Measurements from ENCODE around the gene ALDH1L1. TPM values are rescaled to one million over a fixed set of nuclear protein-coding genes. Genes with fewer than 3 reads are reported as not detected.

ALDH1L1 gene
- polyA plus RNA-seq, 3 donors, result not detected

DNA sequence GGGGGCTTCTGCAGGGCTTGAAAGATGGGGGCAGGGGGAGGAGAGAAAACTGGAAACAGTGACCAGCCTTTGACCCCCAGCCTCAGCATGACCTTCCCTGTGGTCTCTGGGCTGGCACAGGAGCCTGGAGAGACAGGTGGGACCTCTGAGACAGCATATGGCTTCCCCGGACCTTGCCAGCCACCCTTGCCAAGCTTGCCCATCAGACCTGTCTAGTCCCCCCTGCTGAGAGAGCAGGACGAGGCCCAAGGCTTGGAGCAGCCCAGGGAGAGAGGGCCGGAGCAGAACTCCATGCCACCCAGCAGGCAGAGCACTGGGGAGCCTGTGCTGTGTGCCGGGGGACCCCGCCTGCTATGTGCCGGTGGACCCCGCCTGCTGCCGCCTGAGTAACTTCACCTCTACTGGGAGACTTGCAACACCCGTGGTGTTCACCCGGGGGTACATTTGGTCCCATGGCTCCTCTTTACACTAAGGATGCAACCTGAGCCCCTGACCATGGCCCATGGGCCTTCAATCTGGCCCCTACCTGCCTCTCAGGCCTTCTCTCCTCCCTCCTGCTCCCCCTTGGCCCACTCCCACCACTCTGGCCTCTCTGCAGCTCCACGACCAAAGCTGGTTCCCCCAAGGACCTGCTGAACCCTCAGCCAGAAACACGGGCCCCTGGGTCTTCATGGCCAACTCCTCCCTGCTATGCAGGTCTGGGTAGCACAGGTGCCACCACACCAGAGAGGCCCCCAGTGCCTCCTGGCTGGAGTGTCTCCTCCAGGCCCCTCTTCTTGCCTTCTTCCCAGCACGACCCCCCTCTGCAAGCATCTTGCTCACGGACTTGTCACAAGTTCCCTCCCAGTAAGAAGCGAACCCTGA is 75.4 kb downstream of the ALDH1L1 start:
- no peak for DNase-seq
- no peaks in the 10 kb centered on the region for H3K4me1 ChIP-seq (ENCODE audit: control insufficient read depth in 1 of 2, insufficient read depth in 2 of 2, low read length in 2 of 2)
- no peak overlapping the region for H2AFZ ChIP-seq (ENCODE audit: insufficient read depth, low read depth, low read length, poor library complexity, severe bottlenecking)
- H3K36me3 Mint-ChIP-seq, result no peaks in the 10 kb centered on the region
- H3K9ac ChIP-seq (ENCODE audit: insufficient read depth, low read length, poor library complexity, severe bottlenecking), result no peak overlapping the region
- no peaks in the 10 kb centered on the region for H3K9me3 ChIP-seq (replicated peaks in 1 of 2; ENCODE audit: control insufficient read depth in 1 of 2, insufficient read depth in 1 of 2, low read length in 2 of 2)
- H3K4me3 ChIP-seq (replicated peaks in 1 of 3; ENCODE audit: low read depth in 2 of 3, low read length in 3 of 3), result no peak overlapping the region
- intact Hi-C loops (cut with micrococcal nuclease), result no loop called here
- no peaks in the 10 kb centered on the region for H4K20me1 ChIP-seq (ENCODE audit: insufficient read depth, low read length)
- H3K4me3 Mint-ChIP-seq, result no peak overlapping the region
- TF ChIP-seq, protein P1, sequence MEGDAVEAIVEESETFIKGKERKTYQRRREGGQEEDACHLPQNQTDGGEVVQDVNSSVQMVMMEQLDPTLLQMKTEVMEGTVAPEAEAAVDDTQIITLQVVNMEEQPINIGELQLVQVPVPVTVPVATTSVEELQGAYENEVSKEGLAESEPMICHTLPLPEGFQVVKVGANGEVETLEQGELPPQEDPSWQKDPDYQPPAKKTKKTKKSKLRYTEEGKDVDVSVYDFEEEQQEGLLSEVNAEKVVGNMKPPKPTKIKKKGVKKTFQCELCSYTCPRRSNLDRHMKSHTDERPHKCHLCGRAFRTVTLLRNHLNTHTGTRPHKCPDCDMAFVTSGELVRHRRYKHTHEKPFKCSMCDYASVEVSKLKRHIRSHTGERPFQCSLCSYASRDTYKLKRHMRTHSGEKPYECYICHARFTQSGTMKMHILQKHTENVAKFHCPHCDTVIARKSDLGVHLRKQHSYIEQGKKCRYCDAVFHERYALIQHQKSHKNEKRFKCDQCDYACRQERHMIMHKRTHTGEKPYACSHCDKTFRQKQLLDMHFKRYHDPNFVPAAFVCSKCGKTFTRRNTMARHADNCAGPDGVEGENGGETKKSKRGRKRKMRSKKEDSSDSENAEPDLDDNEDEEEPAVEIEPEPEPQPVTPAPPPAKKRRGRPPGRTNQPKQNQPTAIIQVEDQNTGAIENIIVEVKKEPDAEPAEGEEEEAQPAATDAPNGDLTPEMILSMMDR (IDR thresholded peaks at IDR 0.05), result no peak
- H3K4me2 ChIP-seq (replicated peaks; ENCODE audit: extremely low read depth, low read length, poor library complexity, severe bottlenecking), result no peak overlapping the region
- H3K9me3 Mint-ChIP-seq, result peaks cover 0 to 6% (median 0%) of the 10 kb centered on the region in 7 donors
- no peaks in the 10 kb centered on the region for H3K79me2 ChIP-seq (ENCODE audit: insufficient read depth, low read length)
- WGBS (ENCODE audit: insufficient coverage), result 92% methylated on average over 9 of the region's 15 CpGs
- no peaks in the 10 kb centered on the region for H3K36me3 ChIP-seq (replicated peaks in 1 of 2; ENCODE audit: control insufficient read depth in 1 of 2, insufficient read depth in 2 of 2, low read length in 2 of 2)
- H3K27me3 ChIP-seq (ENCODE audit: control insufficient read depth in 2 of 2, insufficient read depth in 2 of 2, low read length in 2 of 2), result no peaks in the 10 kb centered on the region
- H3K27me3 Mint-ChIP-seq (ENCODE audit: low read depth in 3 of 3), result peaks cover 0 to 7% (median 4%) of the 10 kb centered on the region in 3 donors
- H3K27ac Mint-ChIP-seq, result no peak overlapping the region
- no peaks in the 10 kb centered on the region for H3K4me1 Mint-ChIP-seq
- no peak overlapping the region for H3K27ac ChIP-seq (ENCODE audit: low read depth in 1 of 2, low read length in 2 of 2)

DNA sequence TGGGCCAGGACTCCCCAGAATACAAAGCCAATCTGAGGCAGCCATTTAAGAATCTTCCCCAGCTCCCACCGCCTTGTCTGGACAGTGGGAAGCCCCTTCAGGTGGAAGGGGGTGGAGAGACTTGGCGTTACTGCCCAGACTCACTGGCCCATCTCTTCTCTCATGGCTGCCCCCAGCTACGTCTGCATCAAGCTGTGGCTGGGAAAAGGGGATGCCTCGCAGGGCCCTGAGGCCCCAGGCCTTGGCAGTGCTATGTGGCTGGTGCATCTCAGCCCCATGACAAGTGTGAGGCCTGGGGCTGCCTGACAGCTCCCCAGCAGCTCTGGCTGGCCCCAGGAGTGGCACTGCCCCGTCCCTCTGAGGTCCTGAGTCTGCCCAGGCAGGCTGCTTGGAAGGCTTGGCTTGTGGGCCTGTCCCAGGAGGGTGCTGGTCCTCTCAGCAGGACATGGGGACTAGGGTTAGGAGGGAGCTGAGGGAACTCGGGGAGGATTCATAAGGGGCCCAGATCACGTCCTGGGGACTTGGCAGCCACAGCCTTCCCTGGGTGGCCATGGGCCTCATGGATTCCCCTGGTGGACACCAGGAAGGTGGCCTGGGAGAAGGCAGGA is 76.3 kb downstream of the ALDH1L1 start:
- Histone ChIP-seq H3K36me3 (replicated peaks in 1 of 2; ENCODE audit: control insufficient read depth in 1 of 2, insufficient read depth in 2 of 2, low read length in 2 of 2) (no peaks in the 10 kb centered on the region), H3K4me2 (replicated peaks; ENCODE audit: extremely low read depth, low read length, poor library complexity, severe bottlenecking) (no peak overlapping the region), H3K79me2 (ENCODE audit: insufficient read depth, low read length) (no peaks in the 10 kb centered on the region), H3K9ac (ENCODE audit: insufficient read depth, low read length, poor library complexity, severe bottlenecking) (no peak overlapping the region), H2AFZ (ENCODE audit: insufficient read depth, low read depth, low read length, poor library complexity, severe bottlenecking) (no peak overlapping the region), H4K20me1 (ENCODE audit: insufficient read depth, low read length) (no peaks in the 10 kb centered on the region), H3K4me1 (ENCODE audit: control insufficient read depth in 1 of 2, insufficient read depth in 2 of 2, low read length in 2 of 2) (no peaks in the 10 kb centered on the region), H3K27ac (ENCODE audit: low read depth in 1 of 2, low read length in 2 of 2) (no peak overlapping the region), H3K27me3 (ENCODE audit: control insufficient read depth in 2 of 2, insufficient read depth in 2 of 2, low read length in 2 of 2) (no peaks in the 10 kb centered on the region), H3K4me3 (replicated peaks in 1 of 3; ENCODE audit: low read depth in 2 of 3, low read length in 3 of 3) (no peak overlapping the region), H3K9me3 (replicated peaks in 1 of 2; ENCODE audit: control insufficient read depth in 1 of 2, insufficient read depth in 1 of 2, low read length in 2 of 2) (peaks cover 0 to 3% of the 10 kb centered on the region in 2 donors)
- TF ChIP-seq, protein P1 (IDR thresholded peaks at IDR 0.05), result no peak
- no peak overlapping the region for H3K27ac Mint-ChIP-seq
- H3K9me3 Mint-ChIP-seq, result peaks cover 0 to 6% (median 0%) of the 10 kb centered on the region in 7 donors
- no peaks in the 10 kb centered on the region for H3K36me3 Mint-ChIP-seq
- peaks cover 0 to 7% (median 4%) of the 10 kb centered on the region in 3 donors for H3K27me3 Mint-ChIP-seq (ENCODE audit: low read depth in 3 of 3)
- H3K4me3 Mint-ChIP-seq, result no peak overlapping the region
- no peak for DNase-seq
- WGBS (ENCODE audit: insufficient coverage), result 92% methylated on average over 6 of the region's 7 CpGs
- H3K4me1 Mint-ChIP-seq, result no peaks in the 10 kb centered on the region
- intact Hi-C loops (cut with micrococcal nuclease), result no loop called here
